ENCODE measurements around the gene KCTD14. TPM values are rescaled to one million over a fixed set of nuclear protein-coding genes. Genes with fewer than 3 reads are reported as not detected.
A peak's percentile ranks its signal among the peaks of the same experiment; 100 is the strongest.

The KCTD14 gene
- total and polyA plus RNA-seq, 9 of the 15 experiments (the other 6 are each of a cell fraction or from before 2014, with no cell fraction given), result 0.04 to 0.30 (median 0.11) TPM; not detected in 2

DNA sequence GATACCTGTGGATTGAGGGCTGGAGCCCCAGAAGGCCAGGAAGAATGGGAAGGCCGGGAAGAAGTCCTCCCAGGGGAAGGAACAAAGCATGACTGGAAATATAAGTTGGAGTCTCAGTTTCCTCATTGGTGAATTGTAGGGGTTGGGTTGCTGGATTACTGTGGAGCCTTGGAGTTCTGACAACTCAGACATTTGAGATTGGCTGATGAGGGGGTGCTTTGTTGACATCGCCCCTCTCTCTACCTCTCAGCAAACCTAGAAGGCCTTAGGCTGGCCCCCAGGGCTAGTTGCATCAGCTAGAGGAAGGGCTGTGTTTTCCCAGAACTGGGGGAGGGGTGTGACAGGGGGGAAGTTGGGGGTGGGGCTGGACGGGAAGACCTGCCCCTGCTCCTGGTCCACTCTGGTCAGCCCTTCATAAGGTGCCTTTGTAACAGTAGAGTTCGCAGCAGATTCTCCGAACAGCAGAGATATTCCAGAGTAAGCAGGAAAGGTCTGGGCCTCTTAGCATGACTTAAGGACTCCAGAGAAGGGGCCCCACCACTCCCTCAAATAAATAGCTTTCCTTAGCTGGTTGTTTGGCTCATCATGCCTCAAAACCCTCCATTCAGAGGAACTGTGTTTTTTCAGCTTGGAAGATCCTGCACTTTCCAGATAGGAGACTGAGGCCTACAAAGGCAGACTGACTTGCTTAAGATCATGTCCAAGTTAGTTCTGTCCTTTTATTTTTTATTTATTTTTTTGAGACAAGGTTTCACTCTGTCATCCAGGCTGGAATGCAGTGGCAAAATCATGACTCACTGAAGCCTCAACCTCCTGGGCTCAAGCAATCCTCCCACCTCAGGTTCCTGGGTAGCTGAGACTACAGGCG, 28.1 kb upstream of the KCTD14 start (continued):
- TF ChIP-seq, protein P1, sequence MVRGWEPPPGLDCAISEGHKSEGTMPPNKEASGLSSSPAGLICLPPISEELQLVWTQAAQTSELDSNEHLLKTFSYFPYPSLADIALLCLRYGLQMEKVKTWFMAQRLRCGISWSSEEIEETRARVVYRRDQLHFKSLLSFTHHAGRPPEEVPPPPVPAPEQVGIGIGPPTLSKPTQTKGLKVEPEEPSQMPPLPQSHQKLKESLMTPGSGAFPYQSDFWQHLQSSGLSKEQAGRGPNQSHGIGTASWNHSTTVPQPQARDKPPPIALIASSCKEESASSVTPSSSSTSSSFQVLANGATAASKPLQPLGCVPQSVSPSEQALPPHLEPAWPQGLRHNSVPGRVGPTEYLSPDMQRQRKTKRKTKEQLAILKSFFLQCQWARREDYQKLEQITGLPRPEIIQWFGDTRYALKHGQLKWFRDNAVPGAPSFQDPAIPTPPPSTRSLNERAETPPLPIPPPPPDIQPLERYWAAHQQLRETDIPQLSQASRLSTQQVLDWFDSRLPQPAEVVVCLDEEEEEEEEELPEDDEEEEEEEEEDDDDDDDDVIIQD (CRISPR knock-in tag; IDR thresholded peaks at IDR 0.05), result no peak
- no peak for TF ChIP-seq PTRF (tag; IDR thresholded peaks at IDR 0.05)
- peak; percentile 60 for TF ChIP-seq SMARCE1 (IDR thresholded peaks at IDR 0.05)
- TF ChIP-seq SIX5 (IDR thresholded peaks at IDR 0.05; ENCODE audit: borderline replicate concordance in 1 of 2, insufficient read depth in 1 of 2, low read depth in 1 of 2, low read length in 2 of 2), result no peak
- no peak for TF ChIP-seq NBN (IDR thresholded peaks at IDR 0.05; ENCODE audit: low read depth)
- no peak for TF ChIP-seq MCM7 (IDR thresholded peaks at IDR 0.05)
- peak; percentile 62 for TF ChIP-seq TEAD4 (IDR thresholded peaks at IDR 0.05; ENCODE audit: low read length)
- TF ChIP-seq TEAD4 (CRISPR knock-in tag; IDR thresholded peaks at IDR 0.05; ENCODE audit: borderline replicate concordance), result no peak
- TF ChIP-seq, protein P2, sequence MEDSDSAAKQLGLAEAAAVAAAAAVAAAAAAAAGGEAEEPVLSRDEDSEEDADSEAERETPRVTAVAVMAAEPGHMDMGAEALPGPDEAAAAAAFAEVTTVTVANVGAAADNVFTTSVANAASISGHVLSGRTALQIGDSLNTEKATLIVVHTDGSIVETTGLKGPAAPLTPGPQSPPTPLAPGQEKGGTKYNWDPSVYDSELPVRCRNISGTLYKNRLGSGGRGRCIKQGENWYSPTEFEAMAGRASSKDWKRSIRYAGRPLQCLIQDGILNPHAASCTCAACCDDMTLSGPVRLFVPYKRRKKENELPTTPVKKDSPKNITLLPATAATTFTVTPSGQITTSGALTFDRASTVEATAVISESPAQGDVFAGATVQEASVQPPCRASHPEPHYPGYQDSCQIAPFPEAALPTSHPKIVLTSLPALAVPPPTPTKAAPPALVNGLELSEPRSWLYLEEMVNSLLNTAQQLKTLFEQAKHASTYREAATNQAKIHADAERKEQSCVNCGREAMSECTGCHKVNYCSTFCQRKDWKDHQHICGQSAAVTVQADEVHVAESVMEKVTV (CRISPR knock-in tag; IDR thresholded peaks at IDR 0.05), result no peak
- no peak for TF ChIP-seq ZNF282 (CRISPR knock-in tag; IDR thresholded peaks at IDR 0.05)
- TF ChIP-seq MAFF (IDR thresholded peaks at IDR 0.05; ENCODE audit: low read length), result no peak
- no peak for TF ChIP-seq MIER1 (IDR thresholded peaks at IDR 0.05; ENCODE audit: low read depth)
- TF ChIP-seq, protein P3, sequence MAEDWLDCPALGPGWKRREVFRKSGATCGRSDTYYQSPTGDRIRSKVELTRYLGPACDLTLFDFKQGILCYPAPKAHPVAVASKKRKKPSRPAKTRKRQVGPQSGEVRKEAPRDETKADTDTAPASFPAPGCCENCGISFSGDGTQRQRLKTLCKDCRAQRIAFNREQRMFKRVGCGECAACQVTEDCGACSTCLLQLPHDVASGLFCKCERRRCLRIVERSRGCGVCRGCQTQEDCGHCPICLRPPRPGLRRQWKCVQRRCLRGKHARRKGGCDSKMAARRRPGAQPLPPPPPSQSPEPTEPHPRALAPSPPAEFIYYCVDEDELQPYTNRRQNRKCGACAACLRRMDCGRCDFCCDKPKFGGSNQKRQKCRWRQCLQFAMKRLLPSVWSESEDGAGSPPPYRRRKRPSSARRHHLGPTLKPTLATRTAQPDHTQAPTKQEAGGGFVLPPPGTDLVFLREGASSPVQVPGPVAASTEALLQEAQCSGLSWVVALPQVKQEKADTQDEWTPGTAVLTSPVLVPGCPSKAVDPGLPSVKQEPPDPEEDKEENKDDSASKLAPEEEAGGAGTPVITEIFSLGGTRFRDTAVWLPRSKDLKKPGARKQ (CRISPR knock-in tag; IDR thresholded peaks at IDR 0.05), result no peak
- TF ChIP-seq TAF9B (IDR thresholded peaks at IDR 0.05; ENCODE audit: partially characterized antibody), result no peak
- TF ChIP-seq HDAC6 (IDR thresholded peaks at IDR 0.05; ENCODE audit: low read depth, low read length), result no peak
- TF ChIP-seq SRSF3 (IDR thresholded peaks at IDR 0.05; ENCODE audit: insufficient read depth, low read length), result no peak
- no peak for TF ChIP-seq MED1 (CRISPR knock-in tag; IDR thresholded peaks at IDR 0.05; ENCODE audit: borderline replicate concordance)
- 0 out of 2 replicates have a peak, but pooled peaks have one; percentile 11 for TF ChIP-seq GATAD2A (IDR thresholded peaks at IDR 0.05)
- TF ChIP-seq, protein P4, sequence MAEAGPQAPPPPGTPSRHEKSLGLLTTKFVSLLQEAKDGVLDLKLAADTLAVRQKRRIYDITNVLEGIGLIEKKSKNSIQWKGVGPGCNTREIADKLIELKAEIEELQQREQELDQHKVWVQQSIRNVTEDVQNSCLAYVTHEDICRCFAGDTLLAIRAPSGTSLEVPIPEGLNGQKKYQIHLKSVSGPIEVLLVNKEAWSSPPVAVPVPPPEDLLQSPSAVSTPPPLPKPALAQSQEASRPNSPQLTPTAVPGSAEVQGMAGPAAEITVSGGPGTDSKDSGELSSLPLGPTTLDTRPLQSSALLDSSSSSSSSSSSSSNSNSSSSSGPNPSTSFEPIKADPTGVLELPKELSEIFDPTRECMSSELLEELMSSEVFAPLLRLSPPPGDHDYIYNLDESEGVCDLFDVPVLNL (CRISPR knock-in tag; IDR thresholded peaks at IDR 0.05; ENCODE audit: low read depth), result no peak
- no peak for TF ChIP-seq BRCA1 (IDR thresholded peaks at IDR 0.05)
- no peak for TF ChIP-seq BRCA1 (CRISPR knock-in tag; IDR thresholded peaks at IDR 0.05)
- peak; percentile 66 for TF ChIP-seq FOSL1 (tag; conservative IDR thresholded peaks at IDR 0.05)
